ENCODE measurements around the gene HERC6.
"Not testable (repeated sequence)": the region's sequence is repeated elsewhere in the genome, so short reads cannot be mapped to it uniquely, and the experiment has no call there.

The HERC6 gene

DNA sequence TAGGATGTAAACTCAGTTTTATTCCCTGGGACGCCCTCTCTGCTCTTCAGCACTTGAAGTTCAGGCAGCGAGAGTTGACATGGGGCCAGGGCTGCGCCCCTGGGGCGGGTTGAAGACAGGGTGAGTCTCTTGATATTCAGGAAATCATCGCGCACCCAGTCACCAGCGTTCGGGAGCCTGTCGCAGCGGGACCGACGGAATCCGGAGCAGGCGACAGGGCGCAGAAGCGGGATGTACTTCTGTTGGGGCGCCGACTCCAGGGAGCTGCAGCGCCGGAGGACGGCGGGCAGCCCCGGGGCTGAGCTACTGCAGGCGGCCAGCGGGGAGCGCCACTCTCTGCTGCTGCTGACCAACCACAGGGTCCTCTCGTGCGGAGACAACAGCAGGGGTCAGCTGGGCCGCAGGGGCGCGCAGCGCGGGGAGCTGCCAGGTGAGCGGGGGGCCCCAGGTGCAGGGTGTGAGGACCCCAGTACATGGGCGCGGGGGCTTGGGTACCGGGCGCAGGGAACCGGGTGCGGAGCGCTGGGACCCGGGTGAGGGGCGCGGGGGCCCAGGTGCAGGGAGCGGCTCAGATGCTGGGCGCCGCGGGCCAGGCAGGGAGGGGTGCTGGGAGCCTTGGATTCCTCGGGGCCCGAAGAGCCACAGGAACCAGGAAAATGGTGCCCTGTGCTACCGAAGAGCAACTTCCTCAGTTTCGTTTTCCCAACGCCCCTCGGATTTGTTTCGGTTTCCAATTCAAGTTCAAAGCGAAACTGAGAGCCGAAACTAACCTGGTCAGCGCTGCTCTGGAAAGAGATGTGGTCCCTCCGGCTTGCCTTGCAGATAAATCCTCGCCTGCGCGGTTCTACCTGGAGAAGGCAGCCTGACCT, at the start of gene HERC6:
HERC6 (plus strand) TSS at position 162 of the 869 bp plus-strand sequence; CDS start at position 232, 70 bp downstream.
- no peak for DNase-seq (ENCODE audit: insufficient read length, low spot score)
- TF ChIP-seq, protein P1, sequence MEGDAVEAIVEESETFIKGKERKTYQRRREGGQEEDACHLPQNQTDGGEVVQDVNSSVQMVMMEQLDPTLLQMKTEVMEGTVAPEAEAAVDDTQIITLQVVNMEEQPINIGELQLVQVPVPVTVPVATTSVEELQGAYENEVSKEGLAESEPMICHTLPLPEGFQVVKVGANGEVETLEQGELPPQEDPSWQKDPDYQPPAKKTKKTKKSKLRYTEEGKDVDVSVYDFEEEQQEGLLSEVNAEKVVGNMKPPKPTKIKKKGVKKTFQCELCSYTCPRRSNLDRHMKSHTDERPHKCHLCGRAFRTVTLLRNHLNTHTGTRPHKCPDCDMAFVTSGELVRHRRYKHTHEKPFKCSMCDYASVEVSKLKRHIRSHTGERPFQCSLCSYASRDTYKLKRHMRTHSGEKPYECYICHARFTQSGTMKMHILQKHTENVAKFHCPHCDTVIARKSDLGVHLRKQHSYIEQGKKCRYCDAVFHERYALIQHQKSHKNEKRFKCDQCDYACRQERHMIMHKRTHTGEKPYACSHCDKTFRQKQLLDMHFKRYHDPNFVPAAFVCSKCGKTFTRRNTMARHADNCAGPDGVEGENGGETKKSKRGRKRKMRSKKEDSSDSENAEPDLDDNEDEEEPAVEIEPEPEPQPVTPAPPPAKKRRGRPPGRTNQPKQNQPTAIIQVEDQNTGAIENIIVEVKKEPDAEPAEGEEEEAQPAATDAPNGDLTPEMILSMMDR (IDR thresholded peaks at IDR 0.05; ENCODE audit: insufficient read depth, missing control alignments): peak; percentile 26
- no peak for FAIRE-seq

DNA sequence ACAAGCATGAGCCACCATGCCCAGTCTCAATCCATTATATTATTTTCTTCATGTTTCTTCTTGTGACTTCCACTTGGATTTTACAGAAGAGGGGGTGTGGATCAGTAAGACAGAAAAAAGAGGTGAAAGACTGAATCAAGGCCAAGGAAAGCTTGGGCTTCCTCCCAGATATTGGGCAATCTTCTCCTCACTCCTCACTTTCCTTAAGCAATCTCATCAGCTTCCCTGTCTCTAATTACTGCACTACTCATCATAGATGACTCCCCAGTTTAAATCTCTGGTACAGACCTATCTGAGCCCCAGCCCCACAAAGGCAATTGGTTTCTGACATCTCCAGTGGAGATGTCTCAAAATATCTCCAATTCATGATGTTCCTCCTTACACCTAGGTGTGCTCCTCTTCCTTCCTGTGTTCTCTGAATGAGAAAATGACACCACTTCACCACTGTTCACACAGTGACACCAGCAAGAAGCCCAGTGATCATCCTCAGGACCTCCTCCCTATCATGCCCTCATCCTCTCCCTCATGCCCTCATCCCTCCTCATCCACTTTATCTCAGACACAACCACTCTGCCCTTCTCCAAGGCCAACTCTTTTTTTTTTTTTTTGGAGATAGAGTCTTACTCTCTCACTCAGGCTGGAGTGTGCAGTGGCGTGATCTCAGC, 44.8 kb upstream of the HERC6 start:
- FAIRE-seq (no peak), DNase-seq (ENCODE audit: insufficient read length, low spot score) (no peak)
- TF ChIP-seq, protein P1 (IDR thresholded peaks at IDR 0.05; ENCODE audit: insufficient read depth, missing control alignments): no peak

DNA sequence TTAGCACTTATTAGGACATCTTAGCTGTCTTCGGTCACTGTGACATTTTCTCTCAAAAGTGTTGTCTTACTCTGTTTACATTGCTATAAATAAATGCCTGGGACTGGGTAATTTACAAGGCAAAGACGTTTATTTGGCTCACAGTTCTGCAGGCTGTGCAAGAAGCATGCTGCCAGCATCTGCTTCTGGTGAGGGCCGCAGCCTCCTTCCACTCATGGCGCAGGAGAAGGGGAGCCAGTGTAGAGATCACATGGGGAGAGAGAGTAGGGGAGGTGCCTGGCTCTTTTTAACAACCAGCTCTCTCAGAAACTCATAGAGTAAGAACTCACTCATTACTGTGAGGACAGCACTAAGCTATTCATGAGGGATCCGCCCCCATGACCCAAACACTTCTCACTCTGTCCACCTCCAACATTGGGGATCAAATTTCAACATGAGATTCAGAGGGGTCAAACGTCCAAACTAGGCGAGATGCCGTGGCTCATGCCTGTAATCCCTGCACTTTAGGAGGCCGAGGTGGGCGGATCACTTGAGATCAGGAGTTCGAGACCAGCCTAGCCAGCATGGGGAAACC, 43.5 kb upstream of the HERC6 start:
- TF ChIP-seq, protein P1 (IDR thresholded peaks at IDR 0.05; ENCODE audit: insufficient read depth, missing control alignments): no peak
- FAIRE-seq (no peak), DNase-seq (ENCODE audit: insufficient read length, low spot score) (no peak)

DNA sequence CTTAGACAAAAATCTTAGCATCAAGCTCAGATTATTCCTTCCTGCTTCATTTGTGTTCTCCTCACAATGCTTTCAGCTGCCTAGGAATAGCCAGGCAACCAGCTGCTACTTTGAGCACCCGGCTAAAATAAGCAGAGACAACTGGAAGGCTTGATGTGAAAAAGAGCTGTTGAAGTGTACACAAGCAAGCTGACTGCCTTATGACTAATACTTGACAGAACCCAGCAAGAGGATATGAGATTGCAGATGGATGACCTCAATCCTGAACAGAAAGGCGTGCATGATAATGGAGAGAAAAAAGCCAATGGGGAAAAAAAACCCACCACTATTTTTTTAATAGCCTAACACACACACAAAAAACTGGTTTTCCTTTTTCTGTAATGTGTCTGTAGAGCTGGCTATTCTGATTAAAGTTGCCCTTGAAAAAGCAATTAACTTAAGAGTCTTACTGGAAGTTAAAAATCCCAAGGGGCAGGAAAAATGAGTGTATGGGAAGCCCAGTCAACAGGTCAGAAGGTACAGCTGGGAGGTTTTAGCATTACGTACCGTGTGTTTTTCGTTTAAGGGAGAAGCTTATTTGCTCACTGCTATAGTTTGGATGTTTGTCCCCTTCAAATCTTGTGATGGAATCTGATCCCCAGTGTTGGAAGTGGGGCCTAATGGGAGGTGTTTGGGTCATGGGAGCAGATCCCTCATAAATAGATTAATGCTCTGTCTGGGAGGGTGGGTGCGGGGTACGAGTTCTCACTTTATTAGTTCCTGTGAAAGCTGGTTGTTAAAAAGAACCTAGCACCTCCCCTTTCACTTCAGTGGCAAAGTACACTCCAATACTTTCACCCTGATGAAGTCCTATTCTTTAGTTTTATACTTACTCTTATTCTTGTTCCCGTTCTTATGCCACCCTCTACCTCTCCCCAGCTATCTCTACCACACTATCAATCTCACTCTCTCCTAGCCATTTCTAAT, 37.1 kb upstream of the HERC6 start:
- DNase-seq (ENCODE audit: insufficient read length, low spot score) (no peak), FAIRE-seq (no peak)
- TF ChIP-seq, protein P1 (IDR thresholded peaks at IDR 0.05; ENCODE audit: insufficient read depth, missing control alignments): no peak

DNA sequence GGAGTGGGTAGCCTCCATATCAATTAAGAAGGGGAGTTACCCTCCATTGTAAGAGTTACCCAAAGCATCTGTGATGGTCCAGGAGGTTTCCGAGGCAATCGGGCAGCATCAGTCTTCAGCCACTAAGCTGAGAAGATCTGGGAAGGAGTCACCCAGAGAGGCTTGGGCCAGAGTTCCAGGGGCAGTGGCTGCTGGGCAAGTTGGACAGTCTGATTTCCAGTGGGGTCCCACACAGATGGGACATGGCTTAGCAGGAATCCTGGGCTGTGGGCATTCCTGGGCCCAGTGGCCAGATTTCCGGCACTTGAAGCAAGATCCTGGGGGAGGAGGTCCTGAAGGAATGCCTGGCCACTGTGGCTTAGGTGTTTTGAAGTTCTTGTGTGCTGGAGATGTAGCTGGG, 31.8 kb upstream of the HERC6 start:
- DNase-seq (ENCODE audit: insufficient read length, low spot score); FAIRE-seq: not testable (repeated sequence)

DNA sequence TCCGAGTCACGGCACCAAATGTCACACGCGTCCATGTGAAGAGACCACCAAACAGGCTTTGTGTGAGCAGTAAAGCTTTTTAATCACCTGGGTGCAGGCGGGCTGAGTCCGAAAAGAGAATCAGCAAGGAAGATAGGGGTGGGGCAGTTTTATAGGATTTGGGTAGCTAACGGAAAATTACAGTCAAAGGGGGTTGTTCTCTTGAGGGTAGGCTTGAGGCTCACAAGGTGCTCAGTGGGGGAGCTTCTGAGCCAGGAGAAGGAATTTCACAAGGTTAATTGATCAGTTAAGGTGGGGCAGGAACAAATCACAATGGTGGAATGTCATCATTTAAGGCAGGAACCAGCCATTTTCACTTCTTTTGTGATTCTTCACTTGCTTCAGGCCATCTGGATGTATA, 29.9 kb upstream of the HERC6 start:
- DNase-seq (ENCODE audit: insufficient read length, low spot score); FAIRE-seq: not testable (repeated sequence)

DNA sequence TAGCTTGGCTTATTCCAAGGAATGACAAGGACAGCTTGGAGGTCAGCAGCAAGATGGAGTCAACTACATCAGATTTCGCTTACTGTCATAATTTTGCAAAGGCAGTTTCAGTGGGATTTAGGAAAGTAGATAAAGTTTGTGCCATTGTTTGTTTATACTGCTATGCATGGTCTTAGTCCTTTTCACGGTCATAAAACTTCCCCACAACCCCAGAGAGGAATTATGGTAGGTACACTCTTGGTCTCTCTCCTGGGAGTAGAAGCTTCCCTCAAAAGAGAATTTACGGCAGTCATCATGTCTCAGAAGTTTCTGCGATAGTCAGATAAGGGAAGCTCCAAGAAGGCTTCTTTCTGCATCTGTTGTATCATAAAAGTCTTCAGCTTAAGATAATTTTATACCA, 27.9 kb upstream of the HERC6 start:
- DNase-seq (ENCODE audit: insufficient read length, low spot score): no peak
- TF ChIP-seq, protein P1 (IDR thresholded peaks at IDR 0.05; ENCODE audit: insufficient read depth, missing control alignments): no peak
- FAIRE-seq: no peak
